Upper lobe of right lung (tissue), 1 donor: ENCODE results near the gene RREB1. TPM values are rescaled to one million over a fixed set of nuclear protein-coding genes. Genes with fewer than 3 reads are reported as not detected.

Source experiments
- ATAC-seq: fragments of 200-7000 bp; cut with Tn5 transposase; one replicate; pipeline ENCODE4 v1.9.1; 2020; ENCODE audit warnings: mild to moderate bottlenecking, moderate library complexity
- DNase-seq: peaks from one replicate; pipeline ENCODE4 v3.0.0-alpha.2; 2020
- H3K27ac ChIP-seq: fragments of 200-600 bp; one replicate; pipeline ENCODE4 v1.8.0; 2022
- H3K27me3 ChIP-seq: fragments of 200-600 bp; one replicate; pipeline ENCODE4 v1.8.0; 2022; ENCODE audit warnings: mild to moderate bottlenecking
- H3K36me3 ChIP-seq: fragments of 200-600 bp; one replicate; pipeline ENCODE4 v1.8.0; 2022
- H3K4me1 ChIP-seq: fragments of 200-600 bp; one replicate; pipeline ENCODE4 v1.8.0; 2022
- H3K4me3 ChIP-seq: fragments of 200-600 bp; one replicate; pipeline ENCODE4 v1.8.0; 2022; ENCODE audit warnings: mild to moderate bottlenecking
- H3K9me3 ChIP-seq: fragments of 200-600 bp; one replicate; pipeline ENCODE4 v1.8.0; 2022
- intact Hi-C: fragments of 100-400 bp; cut with DNase I; formaldehyde crosslinking; loops from one replicate; pipeline ENCODE4 v1.11.0; 2022
- total RNA-seq: library from RNA; stranded (reverse); fragmentation: NEBNext Ultra II Directional; extraction: Animal tissue kit (Norgen Biotek cat#: 25700); gene quantifications from one replicate; pipeline ENCODE4 v1.2.1, GENCODE V29; 2021
- TF ChIP-seq, protein P1 (sequence below): fragments of 200-600 bp; IDR thresholded peaks from one replicate; pipeline ENCODE4 v1.8.0; 2022; ENCODE audit warnings: antibody characterized with exemption
- donor health status: DM: no; HTN: yes; CAD: no; lungs with severe emphysema.

The RREB1 gene
- total RNA-seq, 1 donor from 2014 or later: 60.2 TPM

DNA sequence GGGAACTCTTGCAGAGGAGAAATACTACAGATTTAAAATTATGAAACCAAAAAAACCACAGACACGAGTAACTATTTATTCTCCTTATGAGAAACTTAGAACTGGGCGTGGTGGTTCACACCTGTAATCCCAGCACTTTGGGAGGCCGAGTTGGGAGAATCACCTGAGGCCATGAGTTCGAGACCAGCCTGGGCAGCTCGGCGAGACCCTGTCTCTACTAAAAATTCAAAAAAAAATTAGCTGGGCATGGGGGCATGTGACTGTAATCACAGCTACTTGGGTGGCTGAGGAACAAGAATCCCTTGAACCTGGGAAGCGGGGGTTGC lies 168.4 kb downstream of the RREB1 start:
- no peaks in the 10 kb centered on the region for H3K27me3 ChIP-seq
- H3K27ac ChIP-seq: no peak overlapping the region
- no peak for DNase-seq
- no peaks in the 10 kb centered on the region for H3K9me3 ChIP-seq
- H3K4me3 ChIP-seq: no peak overlapping the region
- ATAC-seq: no peak
- TF ChIP-seq, protein P1, sequence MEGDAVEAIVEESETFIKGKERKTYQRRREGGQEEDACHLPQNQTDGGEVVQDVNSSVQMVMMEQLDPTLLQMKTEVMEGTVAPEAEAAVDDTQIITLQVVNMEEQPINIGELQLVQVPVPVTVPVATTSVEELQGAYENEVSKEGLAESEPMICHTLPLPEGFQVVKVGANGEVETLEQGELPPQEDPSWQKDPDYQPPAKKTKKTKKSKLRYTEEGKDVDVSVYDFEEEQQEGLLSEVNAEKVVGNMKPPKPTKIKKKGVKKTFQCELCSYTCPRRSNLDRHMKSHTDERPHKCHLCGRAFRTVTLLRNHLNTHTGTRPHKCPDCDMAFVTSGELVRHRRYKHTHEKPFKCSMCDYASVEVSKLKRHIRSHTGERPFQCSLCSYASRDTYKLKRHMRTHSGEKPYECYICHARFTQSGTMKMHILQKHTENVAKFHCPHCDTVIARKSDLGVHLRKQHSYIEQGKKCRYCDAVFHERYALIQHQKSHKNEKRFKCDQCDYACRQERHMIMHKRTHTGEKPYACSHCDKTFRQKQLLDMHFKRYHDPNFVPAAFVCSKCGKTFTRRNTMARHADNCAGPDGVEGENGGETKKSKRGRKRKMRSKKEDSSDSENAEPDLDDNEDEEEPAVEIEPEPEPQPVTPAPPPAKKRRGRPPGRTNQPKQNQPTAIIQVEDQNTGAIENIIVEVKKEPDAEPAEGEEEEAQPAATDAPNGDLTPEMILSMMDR: no peak
- intact Hi-C loops: no loop called here
- H3K36me3 ChIP-seq: no peaks in the 10 kb centered on the region
- H3K4me1 ChIP-seq: no peaks in the 10 kb centered on the region

DNA sequence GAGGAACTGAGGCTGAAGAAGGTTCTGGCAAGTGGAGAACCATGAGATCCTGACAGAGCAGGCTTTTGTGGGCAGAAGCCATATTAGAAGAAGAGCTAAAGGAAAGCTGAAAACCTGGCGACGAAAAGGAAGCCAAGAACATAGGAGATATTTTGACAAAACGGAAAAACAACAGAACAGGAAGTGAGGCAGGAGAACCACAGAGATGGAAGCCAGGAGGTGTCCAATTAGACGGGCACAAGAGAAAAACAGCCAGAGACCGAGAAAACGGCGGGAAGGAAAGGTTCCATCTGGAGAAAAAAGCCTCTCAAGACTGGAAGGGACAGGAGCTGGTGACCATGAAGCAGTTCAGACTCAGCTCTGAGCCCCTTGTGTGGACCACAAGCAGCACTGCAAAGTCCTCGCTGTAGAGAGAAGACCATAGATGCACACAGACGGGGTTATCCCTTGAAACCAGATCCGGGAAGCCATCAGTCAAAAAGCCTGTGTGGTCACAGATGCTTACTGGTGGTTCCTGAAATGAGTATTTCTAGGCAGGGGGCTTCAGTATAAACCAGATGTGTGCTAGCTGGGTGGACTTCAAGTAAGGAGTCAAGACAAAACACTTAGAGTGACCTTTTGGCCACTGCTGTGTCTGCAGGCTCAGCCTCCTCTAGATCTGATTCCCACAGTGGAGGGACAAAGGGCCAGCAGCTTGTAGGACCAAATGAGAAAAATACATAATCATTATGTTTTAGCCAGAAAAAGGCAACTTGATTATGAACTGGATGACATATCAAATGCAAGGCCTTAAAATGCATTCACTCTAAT lies 174.5 kb downstream of the RREB1 start:
- Histone ChIP-seq H3K4me3 (no peak overlapping the region), H3K9me3 (no peaks in the 10 kb centered on the region), H3K27ac (no peak overlapping the region), H3K27me3 (no peaks in the 10 kb centered on the region), H3K36me3 (peaks cover 27% of the 10 kb centered on the region), H3K4me1 (no peaks in the 10 kb centered on the region)
- intact Hi-C loops: loop anchor here (10.0 kb wide), 1 partner anchor 332 kb away; no protein-coding TSS in a partner anchor
- DNase-seq (no peak), ATAC-seq (no peak)
- TF ChIP-seq, protein P1: no peak

DNA sequence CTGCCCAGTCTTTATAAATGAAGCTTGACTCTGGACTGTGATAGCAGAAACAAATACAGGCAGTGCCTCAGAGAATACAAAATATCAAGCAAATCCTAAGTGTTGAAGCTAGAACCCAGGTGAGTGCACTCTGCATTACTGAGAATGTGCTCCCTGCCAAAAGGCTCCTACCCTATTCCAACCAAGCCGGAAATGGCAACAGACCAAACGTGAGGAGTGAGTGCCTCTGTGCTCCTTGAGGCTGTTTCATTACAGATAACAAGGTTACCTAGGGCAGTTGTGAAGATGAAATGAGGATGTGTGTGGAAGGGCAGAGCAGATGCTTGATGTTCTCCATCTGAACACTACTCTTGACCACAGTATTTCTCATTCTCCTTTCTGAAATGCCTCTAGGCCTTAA lies 175.9 kb downstream of the RREB1 start:
- TF ChIP-seq, protein P1: no peak
- H3K4me3 ChIP-seq: no peak overlapping the region
- intact Hi-C loops: loop anchor here (10.0 kb wide), 1 partner anchor 331 kb away; no protein-coding TSS in a partner anchor
- H3K27me3 ChIP-seq: no peaks in the 10 kb centered on the region
- H3K27ac ChIP-seq: no peak overlapping the region
- H3K9me3 ChIP-seq: no peaks in the 10 kb centered on the region
- H3K4me1 ChIP-seq: no peaks in the 10 kb centered on the region
- H3K36me3 ChIP-seq: peaks cover 41% of the 10 kb centered on the region
- peak; percentile 69 for ATAC-seq
- DNase-seq: no peak

DNA sequence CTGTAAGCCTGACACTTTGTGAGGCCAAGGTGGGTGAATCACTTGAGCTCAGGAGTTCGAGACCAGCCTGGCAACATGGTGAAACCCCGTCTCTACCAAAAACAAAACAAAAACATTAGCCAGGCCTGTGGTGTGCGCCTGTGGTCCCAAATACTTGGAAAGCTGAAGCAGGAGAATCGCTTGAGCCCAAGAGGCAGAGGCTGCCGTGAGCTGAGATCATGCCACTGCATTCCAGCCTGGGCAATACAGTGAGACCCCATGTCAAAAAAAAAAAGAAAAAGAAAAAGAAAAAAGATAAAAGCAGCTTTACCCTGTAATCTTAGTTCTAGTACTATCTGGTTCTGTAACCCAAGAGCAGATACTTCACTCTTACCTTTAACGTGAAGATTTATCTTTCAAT lies 177.7 kb downstream of the RREB1 start:
- TF ChIP-seq, protein P1: no peak
- no peaks in the 10 kb centered on the region for H3K4me1 ChIP-seq
- no peaks in the 10 kb centered on the region for H3K27me3 ChIP-seq
- intact Hi-C loops: loop anchor here (10.0 kb wide), 1 partner anchor 329 kb away; no protein-coding TSS in a partner anchor
- H3K9me3 ChIP-seq: no peaks in the 10 kb centered on the region
- peaks cover 58% of the 10 kb centered on the region for H3K36me3 ChIP-seq
- ATAC-seq (no peak), DNase-seq (no peak)
- no peak overlapping the region for H3K27ac ChIP-seq
- H3K4me3 ChIP-seq: no peak overlapping the region

DNA sequence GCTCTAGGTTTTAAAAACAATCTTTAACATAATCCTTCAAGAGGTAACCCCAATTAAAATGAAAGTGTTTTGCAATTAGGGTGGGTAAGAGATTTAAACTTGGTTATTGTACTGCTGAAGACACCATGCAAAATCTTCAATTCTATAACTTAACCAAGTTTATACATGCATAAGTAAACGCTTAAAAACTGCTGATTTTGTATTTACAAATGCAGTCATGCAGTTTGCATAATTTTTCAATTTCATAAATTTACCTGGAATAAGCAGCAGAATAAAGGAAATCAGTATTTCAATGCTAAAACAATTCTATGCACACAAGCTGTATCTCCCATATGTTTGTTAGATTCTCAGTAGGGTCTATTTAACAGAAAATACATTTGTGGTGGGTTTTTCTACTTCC lies 182.3 kb downstream of the RREB1 start:
- Histone ChIP-seq H3K9me3 (no peaks in the 10 kb centered on the region), H3K27me3 (no peaks in the 10 kb centered on the region), H3K27ac (no peak overlapping the region), H3K4me1 (no peaks in the 10 kb centered on the region), H3K36me3 (peaks cover 96% of the 10 kb centered on the region), H3K4me3 (no peak overlapping the region)
- DNase-seq: no peak
- intact Hi-C loops: no loop called here
- TF ChIP-seq, protein P1: no peak
- no peak for ATAC-seq
